K562 (cell line): ENCODE results near the gene LRP2BP. TPM values are rescaled to one million over a fixed set of nuclear protein-coding genes. Genes with fewer than 3 reads are reported as not detected.

Experiments
- CBX1 ChIP-seq: sonication (generic); IDR thresholded peaks from 2 replicates; pipeline ENCODE4 v1.6.1; 2016; ENCODE audit warnings: antibody characterized with exemption, low read depth, mild to moderate bottlenecking
- CLOCK ChIP-seq: fragments of 250-450 bp; sonication (Bioruptor Pico); IDR thresholded peaks from 2 replicates; pipeline ENCODE4 v1.4.0; 2020; ENCODE audit warnings: mild to moderate bottlenecking, moderate library complexity, borderline replicate concordance
- E2F8 ChIP-seq: fragments of 450-650 bp; IDR thresholded peaks from 2 replicates; pipeline ENCODE4 v1.7.1; 2018; ENCODE audit warnings: mild to moderate bottlenecking, low read depth; ENCODE audit not compliant: partially characterized antibody
- ESRRB ChIP-seq: fragments of 250-450 bp; sonication (Bioruptor Pico); IDR thresholded peaks from 2 replicates; pipeline ENCODE4 v1.5.0; 2020; ENCODE audit warnings: mild to moderate bottlenecking, moderate library complexity, borderline replicate concordance
- HNRNPK ChIP-seq: fragments of 200-400 bp; formaldehyde crosslinking; IDR thresholded peaks from one replicate; pipeline ENCODE4 v1.6.1; 2018; ENCODE audit warnings: mild to moderate bottlenecking, low read depth, low read length; ENCODE audit not compliant: poor library complexity, severe bottlenecking
- ILF3 ChIP-seq: fragments of 450-650 bp; IDR thresholded peaks from 2 replicates; pipeline ENCODE4 v1.6.1; 2018; ENCODE audit warnings: antibody characterized with exemption, mild to moderate bottlenecking, moderate library complexity, borderline replicate concordance
- PCBP2 ChIP-seq: fragments of 200-400 bp; formaldehyde crosslinking; IDR thresholded peaks from 2 replicates; pipeline ENCODE4 v1.6.1; 2018; ENCODE audit warnings: low read length, low read depth, mild to moderate bottlenecking, moderate library complexity; ENCODE audit not compliant: poor library complexity, severe bottlenecking
- POLR2B ChIP-seq: fragments of 450-650 bp; IDR thresholded peaks from 2 replicates; pipeline ENCODE4 v1.6.1; 2018; ENCODE audit warnings: low read depth; ENCODE audit not compliant: partially characterized antibody
- SMAD3 ChIP-seq: fragments of 450-650 bp; formaldehyde crosslinking; conservative IDR thresholded peaks from 2 replicates; pipeline ENCODE4 v1.4.0; 2020; ENCODE audit warnings: mild to moderate bottlenecking
- STAG1 ChIP-seq: sonication (generic); formaldehyde crosslinking; IDR thresholded peaks from 2 replicates; pipeline ENCODE4 v1.5.0; 2020; ENCODE audit warnings: missing genetic modification reagents, borderline replicate concordance
- ZNF184 ChIP-seq: sonication (generic); formaldehyde crosslinking; IDR thresholded peaks from 2 replicates; pipeline ENCODE4 v1.5.0; 2020; ENCODE audit warnings: missing genetic modification reagents
- ZNF449 ChIP-seq: fragments of 250-450 bp; sonication (Bioruptor Pico); IDR thresholded peaks from 2 replicates; pipeline ENCODE4 v1.8.0; 2022; ENCODE audit warnings: moderate library complexity, mild to moderate bottlenecking, inconsistent platforms
- ZNF695 ChIP-seq: fragments of 450-650 bp; formaldehyde crosslinking; IDR thresholded peaks from 2 replicates; pipeline ENCODE4 v1.4.0; 2020; ENCODE audit warnings: mild to moderate bottlenecking, moderate library complexity
- polyA plus RNA-seq, 8 experiments: library from polyadenylated mRNA; depleted of rRNA in 4 of 8; stranded (reverse) in 5 of 8; unstranded in 3 of 8; fragments of >200 nt; fragmentation: Nextera tagmentation in 2 of 8; fragmentation: Illumina TruSeq in 1 of 8; extraction: Ambion mirVana in 2 of 8; extraction: Trizol in 1 of 8; gene quantifications; 2 replicates each; pipeline versions ENCODE4 v1.2.1 to v1.2.3, GENCODE V29; 2011 to 2014; ENCODE audit warnings: inconsistent platforms in 1 of 8, missing spikeins in 1 of 8
- total RNA-seq, 7 experiments: library from RNA; depleted of rRNA in 6 of 7; stranded (reverse); fragments of >200 nt in 6 of 7; fragmentation: Illumina TruSeq in 2 of 7; extraction: Trizol in 2 of 7; gene quantifications; 2 replicates each; pipeline versions ENCODE4 v1.2.1 to v1.2.3, GENCODE V29; 2011 to 2021; ENCODE audit warnings: low replicate concordance in 1 of 7

Gene LRP2BP
- total and polyA plus RNA-seq, 9 of the 15 experiments (the other 6 are each of a cell fraction or from before 2014, with no cell fraction given): 0.42 to 2.1 (median 0.62) TPM

GRCh38 chr4:185395956-185396723 is 416 bp upstream of the LRP2BP start (continued):
- no peak for TF ChIP-seq CLOCK (CRISPR knock-in tag)
- 0 out of 2 replicates have a peak, but pooled peaks have one; percentile 14 for TF ChIP-seq ZNF449 (CRISPR knock-in tag)
- no peak for TF ChIP-seq HNRNPK
- TF ChIP-seq E2F8: peak; percentile 47
- no peak for TF ChIP-seq STAG1 (CRISPR knock-in tag)
- TF ChIP-seq ZNF695 (CRISPR knock-in tag): no peak
- no peak; the same call in 1 of the 2 replicates for TF ChIP-seq ILF3
- peak; percentile 70 for TF ChIP-seq POLR2B
- no peak for TF ChIP-seq ESRRB (CRISPR knock-in tag)
- no peak for TF ChIP-seq PCBP2
- TF ChIP-seq SMAD3 (CRISPR knock-in tag): peak; percentile 35; the same call in 1 of the 2 replicates
- TF ChIP-seq ZNF184 (CRISPR knock-in tag): no peak
- peak; percentile 23; the same call in 1 of the 2 replicates for TF ChIP-seq CBX1
